KMS-11 (cell line): Measurements from ENCODE around the gene LAMA1.

ENCODE experiments used
- H2AFZ ChIP-seq: fragments of 200-600 bp; sonication (generic); 2 replicates; pipeline ENCODE4 v1.6.1; 2016; ENCODE audit warnings: antibody characterized with exemption, mixed run types, low read depth
- H3K27ac ChIP-seq: fragments of 200-600 bp; sonication (generic); 2 replicates; pipeline ENCODE4 v1.6.1; 2016; ENCODE audit warnings: mild to moderate bottlenecking, mixed run types
- H3K27me3 ChIP-seq: fragments of 200-600 bp; sonication (generic); 2 replicates; pipeline ENCODE4 v1.6.1; 2017; ENCODE audit warnings: mild to moderate bottlenecking, low read depth, mixed run types, moderate library complexity; ENCODE audit not compliant: insufficient read depth
- H3K36me3 ChIP-seq: fragments of 200-600 bp; sonication (generic); 2 replicates; pipeline ENCODE4 v1.6.1; 2017; ENCODE audit warnings: mild to moderate bottlenecking, mixed run types; ENCODE audit not compliant: insufficient read depth
- H3K4me1 ChIP-seq: fragments of 200-600 bp; sonication (generic); 2 replicates; pipeline ENCODE4 v1.6.1; 2016; ENCODE audit warnings: mild to moderate bottlenecking, low read depth, mixed run types; ENCODE audit not compliant: poor library complexity, severe bottlenecking
- H3K4me2 ChIP-seq: fragments of 200-600 bp; sonication (generic); 2 replicates; pipeline ENCODE4 v1.7.0; 2016; ENCODE audit warnings: mild to moderate bottlenecking, mixed run types
- H3K4me3 ChIP-seq: fragments of 200-600 bp; sonication (generic); IDR thresholded peaks from 2 replicates; pipeline ENCODE4 v1.6.1; 2017; ENCODE audit warnings: low read depth, low read length, mixed read lengths; ENCODE audit not compliant: insufficient read depth
- H3K79me2 ChIP-seq: fragments of 200-600 bp; sonication (generic); 2 replicates; pipeline ENCODE4 v1.6.1; 2016; ENCODE audit warnings: low read depth, mixed run types; ENCODE audit not compliant: insufficient read depth
- H3K9ac ChIP-seq: fragments of 200-600 bp; sonication (generic); 2 replicates; pipeline ENCODE4 v1.6.1; 2016; ENCODE audit warnings: mild to moderate bottlenecking, mixed run types
- H4K20me1 ChIP-seq: fragments of 200-600 bp; sonication (generic); 2 replicates; pipeline ENCODE4 v1.6.1; 2016; ENCODE audit warnings: mild to moderate bottlenecking, mixed run types; ENCODE audit not compliant: insufficient read depth
- CTCF ChIP-seq: fragments of 200-600 bp; sonication (generic); conservative IDR thresholded peaks from 2 replicates; pipeline ENCODE4 v1.6.1; 2017; ENCODE audit warnings: low read depth, mild to moderate bottlenecking, antibody characterized with exemption, low read length, moderate library complexity, mixed read lengths

LAMA1 gene

GRCh38 chr18:7062811-7063210 lies 54.8 kb downstream of the LAMA1 start:
- Histone ChIP-seq H3K79me2 (no peaks in the 10 kb centered on the region), H3K4me3 (no peak overlapping the region), H2AFZ (no peak overlapping the region), H3K9ac (no peak overlapping the region), H3K27ac (no peak overlapping the region), H3K27me3 (no peaks in the 10 kb centered on the region), H3K4me1 (no peaks in the 10 kb centered on the region), H4K20me1 (no peaks in the 10 kb centered on the region), H3K4me2 (no peak overlapping the region), H3K36me3 (no peaks in the 10 kb centered on the region)
- no peak for TF ChIP-seq CTCF

- H3K27me3 ChIP-seq: no peaks in the 10 kb centered on the region
- no peaks in the 10 kb centered on the region for H3K4me1 ChIP-seq
Observed at GRCh38 chr18:7062236-7062635, 55.4 kb downstream of the LAMA1 start.

GRCh38 chr18:7059276-7059675 lies 58.3 kb downstream of the LAMA1 start:
- Histone ChIP-seq H3K9ac (no peak overlapping the region), H3K4me3 (no peak overlapping the region), H3K36me3 (no peaks in the 10 kb centered on the region), H2AFZ (no peak overlapping the region), H3K27me3 (no peaks in the 10 kb centered on the region), H3K4me1 (no peaks in the 10 kb centered on the region), H3K79me2 (no peaks in the 10 kb centered on the region), H3K4me2 (no peak overlapping the region), H4K20me1 (no peaks in the 10 kb centered on the region), H3K27ac (no peak overlapping the region)
- TF ChIP-seq CTCF: no peak

More at GRCh38 chr18:7062236-7062635, 55.4 kb downstream of the LAMA1 start:
- TF ChIP-seq CTCF: no peak
- H3K36me3 ChIP-seq: no peaks in the 10 kb centered on the region
- H2AFZ ChIP-seq: no peak overlapping the region
- H3K9ac ChIP-seq: no peak overlapping the region
- H3K27ac ChIP-seq: no peak overlapping the region
- no peaks in the 10 kb centered on the region for H3K79me2 ChIP-seq
- no peaks in the 10 kb centered on the region for H4K20me1 ChIP-seq
- H3K4me3 ChIP-seq: no peak overlapping the region
- H3K4me2 ChIP-seq: no peak overlapping the region

- H3K4me2 ChIP-seq: no peak overlapping the region
- no peak for TF ChIP-seq CTCF
- H3K27ac ChIP-seq: no peak overlapping the region
- H3K27me3 ChIP-seq: no peaks in the 10 kb centered on the region
- no peaks in the 10 kb centered on the region for H3K36me3 ChIP-seq
- no peaks in the 10 kb centered on the region for H3K4me1 ChIP-seq
- H3K4me3 ChIP-seq: no peak overlapping the region
- no peak overlapping the region for H2AFZ ChIP-seq
- no peak overlapping the region for H3K9ac ChIP-seq
- H3K79me2 ChIP-seq: no peaks in the 10 kb centered on the region
- no peaks in the 10 kb centered on the region for H4K20me1 ChIP-seq
Observed at GRCh38 chr18:7056026-7056425, 61.6 kb downstream of the LAMA1 start.
